GM12872 (cell line): ENCODE results near the gene RAB3IL1.

Experiments
- CTCF ChIP-seq: IDR thresholded peaks from 3 replicates; pipeline ENCODE4 v1.5.1; 2011; ENCODE audit warnings: low read depth, mild to moderate bottlenecking, low read length, moderate library complexity; ENCODE audit not compliant: insufficient read depth

Gene RAB3IL1

GRCh38 chr11:61910187-61911127, 6.9 kb downstream of the RAB3IL1 start:
- no peak for TF ChIP-seq CTCF

GRCh38 chr11:61908730-61909316, 8.5 kb downstream of the RAB3IL1 start:
- no peak for TF ChIP-seq CTCF

GRCh38 chr11:61907871-61908729, 9.3 kb downstream of the RAB3IL1 start:
- no peak for TF ChIP-seq CTCF

GRCh38 chr11:61907282-61907681, 10.1 kb downstream of the RAB3IL1 start:
- no peak for TF ChIP-seq CTCF

GRCh38 chr11:61906522-61906909, 10.8 kb downstream of the RAB3IL1 start:
- no peak for TF ChIP-seq CTCF

- TF ChIP-seq CTCF: no peak
These were observed 11.4 kb downstream of the RAB3IL1 start for GRCh38 chr11:61905801-61906521.
